Measurements from ENCODE around the gene CHST8.

CHST8 gene

GRCh38 chr19:33659835-33660234 is 38.1 kb downstream of the CHST8 start:
- no peak for TF ChIP-seq EZH2phosphoT487 (IDR thresholded peaks at IDR 0.05; ENCODE audit: borderline replicate concordance)
- TF ChIP-seq CTCF (conservative IDR thresholded peaks at IDR 0.05; ENCODE audit: low read length), result no peak
- H3K79me2 ChIP-seq (ENCODE audit: insufficient read depth, low read length), result no peaks in the 10 kb centered on the region
- no peak overlapping the region for H3K4me3 ChIP-seq (ENCODE audit: low read length, poor library complexity, severe bottlenecking)
- H3K4me2 ChIP-seq (ENCODE audit: low read depth, low read length, poor library complexity, severe bottlenecking), result no peak overlapping the region
- H3K9me3 ChIP-seq (ENCODE audit: insufficient read depth, low read depth, low read length), result no peaks in the 10 kb centered on the region
- no peak overlapping the region for H3K9ac ChIP-seq (ENCODE audit: low read depth, low read length, poor library complexity, severe bottlenecking)
- no peak overlapping the region for H2AFZ ChIP-seq (ENCODE audit: low read length)
- no peaks in the 10 kb centered on the region for H4K20me1 ChIP-seq (ENCODE audit: insufficient read depth, low read length, poor library complexity, severe bottlenecking)
- no peaks in the 10 kb centered on the region for H3K27me3 ChIP-seq (ENCODE audit: insufficient read depth, low read length, poor library complexity, severe bottlenecking)
- no peaks in the 10 kb centered on the region for H3K4me1 ChIP-seq (ENCODE audit: insufficient read depth, low read length, poor library complexity, severe bottlenecking)
- no peaks in the 10 kb centered on the region for H3K36me3 ChIP-seq (ENCODE audit: insufficient read depth, low read length)
- no peaks in the 10 kb centered on the region for H3K9me2 ChIP-seq (replicated peaks; ENCODE audit: low read depth, low read length)
- no peaks in the 10 kb centered on the region for H3F3A ChIP-seq (ENCODE audit: low read depth)

- Histone ChIP-seq H3K36me3 (ENCODE audit: insufficient read depth, low read length) (no peaks in the 10 kb centered on the region), H3K4me2 (ENCODE audit: low read depth, low read length, poor library complexity, severe bottlenecking) (no peak overlapping the region), H2AFZ (ENCODE audit: low read length) (no peak overlapping the region), H3K9me3 (ENCODE audit: insufficient read depth, low read depth, low read length) (no peaks in the 10 kb centered on the region), H3K9ac (ENCODE audit: low read depth, low read length, poor library complexity, severe bottlenecking) (no peak overlapping the region), H3F3A (ENCODE audit: low read depth) (no peaks in the 10 kb centered on the region), H3K79me2 (ENCODE audit: insufficient read depth, low read length) (no peaks in the 10 kb centered on the region), H4K20me1 (ENCODE audit: insufficient read depth, low read length, poor library complexity, severe bottlenecking) (no peaks in the 10 kb centered on the region), H3K9me2 (replicated peaks; ENCODE audit: low read depth, low read length) (no peaks in the 10 kb centered on the region), H3K4me3 (ENCODE audit: low read length, poor library complexity, severe bottlenecking) (no peak overlapping the region), H3K4me1 (ENCODE audit: insufficient read depth, low read length, poor library complexity, severe bottlenecking) (no peaks in the 10 kb centered on the region), H3K27me3 (ENCODE audit: insufficient read depth, low read length, poor library complexity, severe bottlenecking) (no peaks in the 10 kb centered on the region)
- TF ChIP-seq CTCF (conservative IDR thresholded peaks at IDR 0.05; ENCODE audit: low read length), result no peak
- no peak for TF ChIP-seq EZH2phosphoT487 (IDR thresholded peaks at IDR 0.05; ENCODE audit: borderline replicate concordance)
Observed at GRCh38 chr19:33660410-33661124, 38.8 kb downstream of the CHST8 start.

- Histone ChIP-seq H3K79me2 (ENCODE audit: insufficient read depth, low read length) (no peaks in the 10 kb centered on the region), H3K9me3 (ENCODE audit: insufficient read depth, low read depth, low read length) (no peaks in the 10 kb centered on the region), H3K4me3 (ENCODE audit: low read length, poor library complexity, severe bottlenecking) (no peak overlapping the region), H3K36me3 (ENCODE audit: insufficient read depth, low read length) (no peaks in the 10 kb centered on the region), H3K4me1 (ENCODE audit: insufficient read depth, low read length, poor library complexity, severe bottlenecking) (no peaks in the 10 kb centered on the region), H4K20me1 (ENCODE audit: insufficient read depth, low read length, poor library complexity, severe bottlenecking) (no peaks in the 10 kb centered on the region), H3K9ac (ENCODE audit: low read depth, low read length, poor library complexity, severe bottlenecking) (no peak overlapping the region), H3K27me3 (ENCODE audit: insufficient read depth, low read length, poor library complexity, severe bottlenecking) (no peaks in the 10 kb centered on the region), H3F3A (ENCODE audit: low read depth) (no peaks in the 10 kb centered on the region), H3K9me2 (replicated peaks; ENCODE audit: low read depth, low read length) (no peaks in the 10 kb centered on the region), H3K4me2 (ENCODE audit: low read depth, low read length, poor library complexity, severe bottlenecking) (no peak overlapping the region), H2AFZ (ENCODE audit: low read length) (no peak overlapping the region)
- TF ChIP-seq EZH2phosphoT487 (IDR thresholded peaks at IDR 0.05; ENCODE audit: borderline replicate concordance), result no peak
- no peak for TF ChIP-seq CTCF (conservative IDR thresholded peaks at IDR 0.05; ENCODE audit: low read length)
Observed at GRCh38 chr19:33661336-33661735, 39.6 kb downstream of the CHST8 start.

All from Loucy (cell line).